ENCODE data around the gene ARHGAP12.

GRCh38 chr10:31867646-31868045 is 61.0 kb downstream of the ARHGAP12 start:
- TF ChIP-seq EZH2 (IDR thresholded peaks at IDR 0.05) (no peak), POLR2AphosphoS5 (IDR thresholded peaks at IDR 0.05; ENCODE audit: borderline replicate concordance, low read depth, low read length) (no peak)
